GM23338 (cell line): ENCODE measurements around the gene HMOX2. TPM values are rescaled to one million over a fixed set of nuclear protein-coding genes. Genes with fewer than 3 reads are reported as not detected.

Source experiments
- ATAC-seq: fragments of 200-7000 bp; cut with Tn5 transposase; 3 replicates; pipeline ENCODE4 v1.9.1; 2020
- DNase-seq: peaks from one replicate; pipeline ENCODE4 v3.0.0-alpha.2; 2015; ENCODE audit warnings: low spot score
- H2AFZ ChIP-seq: fragments of 200-600 bp; sonication (generic); 2 replicates; pipeline ENCODE4 v1.8.0; 2016; ENCODE audit warnings: antibody characterized with exemption, mild to moderate bottlenecking, moderate library complexity
- H3F3A ChIP-seq: fragments of 200-600 bp; sonication (generic); replicated peaks from 2 replicates; pipeline ENCODE4 v1.8.0; 2017; ENCODE audit warnings: antibody characterized with exemption, mixed run types, low read depth
- H3K27ac ChIP-seq: fragments of 200-600 bp; sonication (generic); 2 replicates; pipeline ENCODE4 v1.6.1; 2016; ENCODE audit warnings: low read depth
- H3K27me3 ChIP-seq: fragments of 200-600 bp; sonication (generic); 2 replicates; pipeline ENCODE4 v1.8.0; 2016; ENCODE audit warnings: mild to moderate bottlenecking, mixed run types, moderate library complexity; ENCODE audit not compliant: insufficient read depth
- H3K36me3 ChIP-seq: fragments of 200-600 bp; sonication (generic); 2 replicates; pipeline ENCODE4 v1.8.0; 2016; ENCODE audit warnings: mild to moderate bottlenecking; ENCODE audit not compliant: insufficient read depth
- H3K4me1 ChIP-seq: fragments of 200-600 bp; sonication (generic); 2 replicates; pipeline ENCODE4 v1.8.0; 2016; ENCODE audit warnings: mild to moderate bottlenecking, moderate library complexity; ENCODE audit not compliant: insufficient read depth
- H3K4me2 ChIP-seq: fragments of 200-600 bp; sonication (generic); 2 replicates; pipeline ENCODE4 v1.7.1; 2017; ENCODE audit warnings: mixed run types
- H3K4me3 ChIP-seq: fragments of 200-600 bp; sonication (generic); 2 replicates; pipeline ENCODE4 v1.6.1; 2016; ENCODE audit warnings: mixed run types
- H3K79me2 ChIP-seq: fragments of 200-600 bp; sonication (generic); replicated peaks from 2 replicates; pipeline ENCODE4 v1.8.0; 2017; ENCODE audit warnings: mild to moderate bottlenecking; ENCODE audit not compliant: insufficient read depth
- H3K9me2 ChIP-seq: fragments of 200-600 bp; sonication (generic); 2 replicates; pipeline ENCODE4 v1.8.0; 2017; ENCODE audit not compliant: insufficient read depth
- H4K20me1 ChIP-seq: fragments of 200-600 bp; sonication (generic); replicated peaks from 2 replicates; pipeline ENCODE4 v1.8.0; 2017; ENCODE audit warnings: mild to moderate bottlenecking; ENCODE audit not compliant: insufficient read depth
- H3K27ac Mint-ChIP-seq: 2 replicates; pipeline ENCODE4 v1.8.0; 2020; ENCODE audit warnings: inconsistent platforms, mild to moderate bottlenecking, moderate library complexity, mixed read lengths
- H3K27me3 Mint-ChIP-seq: 3 replicates; pipeline ENCODE4 v1.8.0; 2022; ENCODE audit warnings: low read depth, mild to moderate bottlenecking, moderate library complexity, mixed read lengths, inconsistent platforms; ENCODE audit not compliant: insufficient read depth, poor library complexity
- H3K36me3 Mint-ChIP-seq: 3 replicates; pipeline ENCODE4 v1.8.0; 2021; ENCODE audit warnings: low read depth, mild to moderate bottlenecking, inconsistent platforms, moderate library complexity, mixed read lengths
- H3K4me1 Mint-ChIP-seq: 3 replicates; pipeline ENCODE4 v1.8.0; 2020; ENCODE audit warnings: mild to moderate bottlenecking, inconsistent platforms, mixed read lengths
- H3K4me3 Mint-ChIP-seq: 3 replicates; pipeline ENCODE4 v1.8.0; 2021; ENCODE audit warnings: moderate library complexity, mild to moderate bottlenecking, inconsistent platforms, mixed read lengths
- H3K9me3 Mint-ChIP-seq: 3 replicates; pipeline ENCODE4 v1.8.0; 2020; ENCODE audit warnings: moderate library complexity, mild to moderate bottlenecking, inconsistent platforms, mixed read lengths
- CREB1 ChIP-seq: fragments of 250-450 bp; sonication (Bioruptor Pico); IDR thresholded peaks from 2 replicates; pipeline ENCODE4 v1.5.0; 2020; ENCODE audit warnings: low read depth, mild to moderate bottlenecking, moderate library complexity
- ETS1 ChIP-seq: IDR thresholded peaks from 2 replicates; pipeline ENCODE4 v1.6.1; 2016; ENCODE audit warnings: antibody characterized with exemption
- JUNB ChIP-seq: IDR thresholded peaks from one replicate; pipeline ENCODE4 v1.6.1; 2016; ENCODE audit warnings: antibody characterized with exemption; ENCODE audit not compliant: unreplicated experiment
- POLR2AphosphoS5 ChIP-seq: IDR thresholded peaks from 2 replicates; pipeline ENCODE4 v1.6.1; 2016; ENCODE audit warnings: antibody characterized with exemption, low read depth
- ZNF462 ChIP-seq: fragments of 250-450 bp; sonication (Bioruptor Pico); IDR thresholded peaks from 2 replicates; pipeline ENCODE4 v1.5.0; 2020; ENCODE audit warnings: mild to moderate bottlenecking, moderate library complexity
- polyA plus RNA-seq: library from polyadenylated mRNA; unstranded; fragments of >200 nt; fragmentation: Nextera tagmentation; extraction: Ambion mirVana; gene quantifications from 2 replicates; pipeline ENCODE4 v1.2.1, GENCODE V29; 2016
- total RNA-seq: library from RNA; depleted of rRNA; stranded (reverse); fragments of >200 nt; shearing (Covaris generic); gene quantifications from 2 replicates; pipeline ENCODE4 v1.2.3, GENCODE V29; 2014
- TF ChIP-seq, protein P1 (sequence below): IDR thresholded peaks from one replicate; pipeline ENCODE4 v1.6.1; 2018; ENCODE audit warnings: antibody characterized with exemption; ENCODE audit not compliant: unreplicated experiment

Gene HMOX2
- total and polyA plus RNA-seq, 2 experiments from 2014 or later, result 33.0 to 38.1 TPM

GRCh38 chr16:4529085-4530060, 53.2 kb downstream of the HMOX2 start (continued):
- TF ChIP-seq, protein P1, sequence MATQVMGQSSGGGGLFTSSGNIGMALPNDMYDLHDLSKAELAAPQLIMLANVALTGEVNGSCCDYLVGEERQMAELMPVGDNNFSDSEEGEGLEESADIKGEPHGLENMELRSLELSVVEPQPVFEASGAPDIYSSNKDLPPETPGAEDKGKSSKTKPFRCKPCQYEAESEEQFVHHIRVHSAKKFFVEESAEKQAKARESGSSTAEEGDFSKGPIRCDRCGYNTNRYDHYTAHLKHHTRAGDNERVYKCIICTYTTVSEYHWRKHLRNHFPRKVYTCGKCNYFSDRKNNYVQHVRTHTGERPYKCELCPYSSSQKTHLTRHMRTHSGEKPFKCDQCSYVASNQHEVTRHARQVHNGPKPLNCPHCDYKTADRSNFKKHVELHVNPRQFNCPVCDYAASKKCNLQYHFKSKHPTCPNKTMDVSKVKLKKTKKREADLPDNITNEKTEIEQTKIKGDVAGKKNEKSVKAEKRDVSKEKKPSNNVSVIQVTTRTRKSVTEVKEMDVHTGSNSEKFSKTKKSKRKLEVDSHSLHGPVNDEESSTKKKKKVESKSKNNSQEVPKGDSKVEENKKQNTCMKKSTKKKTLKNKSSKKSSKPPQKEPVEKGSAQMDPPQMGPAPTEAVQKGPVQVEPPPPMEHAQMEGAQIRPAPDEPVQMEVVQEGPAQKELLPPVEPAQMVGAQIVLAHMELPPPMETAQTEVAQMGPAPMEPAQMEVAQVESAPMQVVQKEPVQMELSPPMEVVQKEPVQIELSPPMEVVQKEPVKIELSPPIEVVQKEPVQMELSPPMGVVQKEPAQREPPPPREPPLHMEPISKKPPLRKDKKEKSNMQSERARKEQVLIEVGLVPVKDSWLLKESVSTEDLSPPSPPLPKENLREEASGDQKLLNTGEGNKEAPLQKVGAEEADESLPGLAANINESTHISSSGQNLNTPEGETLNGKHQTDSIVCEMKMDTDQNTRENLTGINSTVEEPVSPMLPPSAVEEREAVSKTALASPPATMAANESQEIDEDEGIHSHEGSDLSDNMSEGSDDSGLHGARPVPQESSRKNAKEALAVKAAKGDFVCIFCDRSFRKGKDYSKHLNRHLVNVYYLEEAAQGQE, result peak; percentile 3
- no peak for TF ChIP-seq ETS1
- peak; percentile 65 for TF ChIP-seq CREB1 (CRISPR knock-in tag)

DNA sequence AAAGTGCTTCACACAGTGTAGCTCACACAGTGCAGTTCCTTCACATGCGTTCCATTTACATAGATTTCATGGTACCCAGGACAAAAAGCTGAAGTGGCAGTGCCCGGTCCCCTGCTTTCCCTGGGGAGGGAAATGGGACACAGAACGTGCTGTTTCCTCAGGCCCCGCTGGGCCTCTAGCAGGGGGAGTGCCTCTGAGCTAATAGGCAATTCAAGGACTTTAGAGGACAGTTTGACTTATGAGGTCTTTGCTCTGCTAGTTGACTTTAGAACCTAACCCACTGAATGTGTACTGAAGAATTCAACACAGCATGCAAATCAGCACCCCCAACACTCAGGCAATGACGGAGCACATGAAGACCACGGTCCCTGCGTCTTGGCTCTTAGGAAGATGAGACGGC, 55.6 kb downstream of the HMOX2 start:
- Histone ChIP-seq H3K4me2 (no peak overlapping the region), H3K36me3 (no peaks in the 10 kb centered on the region; the same call in none of the 2 replicates), H3K27me3 (no peaks in the 10 kb centered on the region), H3K9me2 (no peaks in the 10 kb centered on the region), H4K20me1 (peaks cover 13% of the 10 kb centered on the region), H3K4me3 (no peak overlapping the region), H3K4me1 (peaks cover 20% of the 10 kb centered on the region; the same call in 1 of the 2 replicates), H3F3A (0 out of 2 replicates have a peak, but pooled peaks cover 17% of the 10 kb centered on the region), H3K27ac (no peak overlapping the region), H3K79me2 (peaks cover 68% of the 10 kb centered on the region), H2AFZ (no peak overlapping the region)
- Mint-ChIP-seq H3K27me3 (peaks cover 19% of the 10 kb centered on the region), H3K9me3 (no peaks in the 10 kb centered on the region), H3K27ac (peak overlapping the region; percentile 9; the same call in 1 of the 2 replicates), H3K36me3 (peaks cover 30% of the 10 kb centered on the region), H3K4me3 (no peak overlapping the region), H3K4me1 (peaks cover 38% of the 10 kb centered on the region)
- DNase-seq (no peak), ATAC-seq (no peak)
- TF ChIP-seq ETS1, result no peak
- TF ChIP-seq JUNB, result no peak
- no peak for TF ChIP-seq ZNF462 (CRISPR knock-in tag)
- TF ChIP-seq, protein P1, result no peak
- no peak for TF ChIP-seq POLR2AphosphoS5
